GM04504 (cell line): ENCODE measurements around the gene SLC25A15.
"Not testable (repeated sequence)": the region's sequence is repeated elsewhere in the genome, so short reads cannot be mapped to it uniquely, and the experiment has no call there.

Experiments used
- DNase-seq: peaks from one replicate; pipeline ENCODE4 v3.0.0-alpha.2; 2012; ENCODE audit warnings: low read depth

The SLC25A15 gene

GRCh38 chr13:40813667-40814454 is 24.4 kb downstream of the SLC25A15 start:
- DNase-seq = no peak

- no peak for DNase-seq
Observed at GRCh38 chr13:40814803-40815202, 25.4 kb downstream of the SLC25A15 start.

- no peak for DNase-seq
Observed at GRCh38 chr13:40818926-40819325, 29.5 kb downstream of the SLC25A15 start.

GRCh38 chr13:40819797-40820315 is 30.4 kb downstream of the SLC25A15 start:
- DNase-seq = no peak

- not testable (repeated sequence) for DNase-seq
Observed at GRCh38 chr13:40839725-40840124, 50.3 kb downstream of the SLC25A15 start.

GRCh38 chr13:40840955-40841354 is 51.5 kb downstream of the SLC25A15 start:
- DNase-seq = not testable (repeated sequence)
